ENCODE results near the gene ADSL. TPM values are rescaled to one million over a fixed set of nuclear protein-coding genes. Genes with fewer than 3 reads are reported as not detected.

ADSL gene
- total RNA-seq, 1 experiment from 2014 or later: 120 TPM

GRCh38 chr22:40347300-40347699 lies 1.0 kb downstream of the ADSL start:
- BruUV-seq (replicated peaks): TSS peak; percentile 54
- no peaks in the 10 kb centered on the region for H3K9me3 Mint-ChIP-seq (ENCODE audit: unreplicated experiment)
- CTCF ChIA-PET: interaction anchor here (0.7 to 0.9 kb wide), 2 partner anchors 23 to 308 kb away, joined by 3 read pairs; partner anchors contain the start of gene SGSM3
- no peaks in the 10 kb centered on the region; the same call in 1 of the 2 replicates for H3K36me3 ChIP-seq (ENCODE audit: control insufficient read depth, insufficient read depth, low read length)
- H3K4me3 Mint-ChIP-seq (ENCODE audit: unreplicated experiment): peak overlapping the region; percentile 95
- POLR2A ChIA-PET: no interaction called here
- peaks cover 9% of the 10 kb centered on the region for H3K4me1 Mint-ChIP-seq (ENCODE audit: low read depth, unreplicated experiment)
- no peaks in the 10 kb centered on the region for H3K9me3 ChIP-seq
- TF ChIP-seq, protein P1, sequence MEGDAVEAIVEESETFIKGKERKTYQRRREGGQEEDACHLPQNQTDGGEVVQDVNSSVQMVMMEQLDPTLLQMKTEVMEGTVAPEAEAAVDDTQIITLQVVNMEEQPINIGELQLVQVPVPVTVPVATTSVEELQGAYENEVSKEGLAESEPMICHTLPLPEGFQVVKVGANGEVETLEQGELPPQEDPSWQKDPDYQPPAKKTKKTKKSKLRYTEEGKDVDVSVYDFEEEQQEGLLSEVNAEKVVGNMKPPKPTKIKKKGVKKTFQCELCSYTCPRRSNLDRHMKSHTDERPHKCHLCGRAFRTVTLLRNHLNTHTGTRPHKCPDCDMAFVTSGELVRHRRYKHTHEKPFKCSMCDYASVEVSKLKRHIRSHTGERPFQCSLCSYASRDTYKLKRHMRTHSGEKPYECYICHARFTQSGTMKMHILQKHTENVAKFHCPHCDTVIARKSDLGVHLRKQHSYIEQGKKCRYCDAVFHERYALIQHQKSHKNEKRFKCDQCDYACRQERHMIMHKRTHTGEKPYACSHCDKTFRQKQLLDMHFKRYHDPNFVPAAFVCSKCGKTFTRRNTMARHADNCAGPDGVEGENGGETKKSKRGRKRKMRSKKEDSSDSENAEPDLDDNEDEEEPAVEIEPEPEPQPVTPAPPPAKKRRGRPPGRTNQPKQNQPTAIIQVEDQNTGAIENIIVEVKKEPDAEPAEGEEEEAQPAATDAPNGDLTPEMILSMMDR (IDR thresholded peaks at IDR 0.05; ENCODE audit: insufficient read depth in 1 of 2, low read depth in 1 of 2, low read length in 1 of 2, severe bottlenecking in 1 of 2, unreplicated experiment in 1 of 2): no peak
- H3K27ac Mint-ChIP-seq (ENCODE audit: unreplicated experiment): peak overlapping the region; percentile 93
- H3K4me1 ChIP-seq: peaks cover 9% of the 10 kb centered on the region
- H3K27me3 Mint-ChIP-seq (ENCODE audit: insufficient read depth, unreplicated experiment): no peaks in the 10 kb centered on the region
- peaks cover 51% of the 10 kb centered on the region for H3K36me3 Mint-ChIP-seq (ENCODE audit: insufficient read depth, unreplicated experiment)
- H3K27me3 ChIP-seq (replicated peaks; ENCODE audit: control insufficient read depth, insufficient read depth, low read length): no peaks in the 10 kb centered on the region
- no peak for DNase-seq
- intact Hi-C loops (cut with micrococcal nuclease; ENCODE audit: unreplicated experiment): loop anchor here (2.0 to 10.0 kb wide), 2 partner anchors 24 to 152 kb away; partner anchors contain the start of gene SGSM3
- H3K4me3 ChIP-seq (ENCODE audit: low read depth, low read length): peak overlapping the region; percentile 90

GRCh38 chr22:40348025-40348658 lies 1.8 kb downstream of the ADSL start:
- no TSS peak for BruUV-seq (replicated peaks)
- H3K27ac Mint-ChIP-seq (ENCODE audit: unreplicated experiment): no peak overlapping the region

GRCh38 chr22:40352763-40353162 lies 6.5 kb downstream of the ADSL start:
- H3K27me3 Mint-ChIP-seq (ENCODE audit: insufficient read depth, unreplicated experiment): no peaks in the 10 kb centered on the region
- TF ChIP-seq, protein P1 (IDR thresholded peaks at IDR 0.05; ENCODE audit: insufficient read depth in 1 of 2, low read depth in 1 of 2, low read length in 1 of 2, severe bottlenecking in 1 of 2, unreplicated experiment in 1 of 2): no peak
- no peak overlapping the region for H3K4me3 ChIP-seq (ENCODE audit: low read depth, low read length)
- intact Hi-C loops (cut with micrococcal nuclease; ENCODE audit: unreplicated experiment): no loop called here
- peaks cover 4% of the 10 kb centered on the region for H3K4me1 Mint-ChIP-seq (ENCODE audit: low read depth, unreplicated experiment)
- H3K36me3 ChIP-seq (ENCODE audit: control insufficient read depth, insufficient read depth, low read length): no peaks in the 10 kb centered on the region; the same call in 1 of the 2 replicates
- H3K9me3 Mint-ChIP-seq (ENCODE audit: unreplicated experiment): no peaks in the 10 kb centered on the region
- H3K4me3 Mint-ChIP-seq (ENCODE audit: unreplicated experiment): no peak overlapping the region
- peaks cover 73% of the 10 kb centered on the region for H3K36me3 Mint-ChIP-seq (ENCODE audit: insufficient read depth, unreplicated experiment)
- DNase-seq: no peak
- H3K27ac Mint-ChIP-seq (ENCODE audit: unreplicated experiment): no peak overlapping the region
- H3K9me3 ChIP-seq: no peaks in the 10 kb centered on the region
- H3K27me3 ChIP-seq (replicated peaks; ENCODE audit: control insufficient read depth, insufficient read depth, low read length): no peaks in the 10 kb centered on the region
- ChIA-PET CTCF (no interaction called here), POLR2A (no interaction called here)
- BruUV-seq (replicated peaks): no TSS peak
- peaks cover 5% of the 10 kb centered on the region for H3K4me1 ChIP-seq

More at GRCh38 chr22:40348025-40348658, 1.8 kb downstream of the ADSL start:
- TF ChIP-seq, protein P1 (IDR thresholded peaks at IDR 0.05; ENCODE audit: insufficient read depth in 1 of 2, low read depth in 1 of 2, low read length in 1 of 2, severe bottlenecking in 1 of 2, unreplicated experiment in 1 of 2): peak; percentile 64 to 82
- ChIA-PET POLR2A (no interaction called here), CTCF (interaction anchor here (0.7 to 0.9 kb wide), 2 partner anchors 22 to 309 kb away, joined by 3 read pairs; partner anchors contain the start of gene SGSM3)
- Histone ChIP-seq H3K27me3 (replicated peaks; ENCODE audit: control insufficient read depth, insufficient read depth, low read length) (no peaks in the 10 kb centered on the region), H3K36me3 (ENCODE audit: control insufficient read depth, insufficient read depth, low read length) (no peaks in the 10 kb centered on the region; the same call in 1 of the 2 replicates), H3K4me3 (ENCODE audit: low read depth, low read length) (no peak overlapping the region), H3K4me1 (peaks cover 9% of the 10 kb centered on the region), H3K9me3 (no peaks in the 10 kb centered on the region)
- peak in 1 of 2 experiments; percentile 48 for DNase-seq
- H3K27me3 Mint-ChIP-seq (ENCODE audit: insufficient read depth, unreplicated experiment): no peaks in the 10 kb centered on the region
- peak overlapping the region; percentile 95 for H3K4me3 Mint-ChIP-seq (ENCODE audit: unreplicated experiment)
- H3K36me3 Mint-ChIP-seq (ENCODE audit: insufficient read depth, unreplicated experiment): peaks cover 58% of the 10 kb centered on the region
- peaks cover 9% of the 10 kb centered on the region for H3K4me1 Mint-ChIP-seq (ENCODE audit: low read depth, unreplicated experiment)
- intact Hi-C loops (cut with micrococcal nuclease; ENCODE audit: unreplicated experiment): loop anchor here (1.0 to 10.0 kb wide), 2 partner anchors 153 to 303 kb away; no protein-coding TSS in a partner anchor
- no peaks in the 10 kb centered on the region for H3K9me3 Mint-ChIP-seq (ENCODE audit: unreplicated experiment)
